ENCODE results near the gene CD9. TPM values are rescaled to one million over a fixed set of nuclear protein-coding genes. Genes with fewer than 3 reads are reported as not detected.
A peak's percentile ranks its signal among the peaks of the same experiment; 100 is the strongest.

The CD9 gene
- total RNA-seq, 4 donors from 2014 or later: 349 to 416 (median 399) TPM

DNA sequence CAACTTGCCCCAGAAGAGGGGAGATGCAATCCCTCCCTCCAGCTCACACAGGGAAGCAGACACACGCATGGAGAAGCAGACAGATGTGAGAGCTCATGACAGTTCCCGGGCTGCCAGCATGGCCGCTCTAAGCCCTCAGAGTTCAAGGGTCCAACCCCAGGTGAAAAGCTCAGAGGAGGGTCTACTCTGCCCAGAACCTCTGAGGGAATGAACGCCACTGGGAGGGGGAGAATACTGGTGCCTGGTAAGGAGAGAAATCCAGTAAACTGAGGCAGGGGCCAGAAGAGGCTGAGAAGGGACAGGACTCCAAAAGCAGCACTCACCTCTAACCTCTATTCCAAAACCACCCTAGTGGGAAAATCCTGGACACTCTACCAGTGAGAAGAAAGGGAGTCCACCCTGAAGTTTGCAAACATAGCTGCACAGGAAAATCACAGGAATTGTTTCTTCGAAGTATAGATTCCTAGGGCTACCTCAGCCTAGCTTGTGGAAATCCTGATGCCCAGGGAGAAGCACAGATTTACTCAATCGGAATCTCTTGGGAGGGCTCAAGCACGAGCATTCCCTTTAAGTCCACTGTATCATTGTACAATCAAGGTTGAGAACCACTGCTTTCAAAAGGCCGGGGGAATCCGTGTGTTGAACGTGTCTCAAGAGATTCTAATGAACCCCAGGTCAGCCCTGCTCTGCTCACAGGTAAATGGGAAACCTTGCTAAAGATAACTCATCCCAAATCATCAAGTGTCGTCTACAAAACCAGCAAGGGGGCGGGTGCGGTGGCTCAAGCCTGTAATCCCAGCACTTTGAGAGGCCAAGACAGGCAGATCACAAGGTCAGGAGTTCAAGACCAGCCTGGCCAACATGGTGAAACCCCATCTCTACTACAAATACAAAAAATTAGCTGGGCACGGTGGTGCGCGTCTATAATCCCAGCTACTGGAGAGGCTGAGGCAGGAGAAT, 76.0 kb downstream of the CD9 start:
- Histone ChIP-seq H3K4me3 (no peak overlapping the region), H3K9me3 (no peaks in the 10 kb centered on the region), H3K27ac (replicated peaks in 1 of 4) (peak overlapping the region in 1 of 4 donors; percentile 28), H3K36me3 (no peaks in the 10 kb centered on the region), H3K27me3 (no peaks in the 10 kb centered on the region), H3K4me1 (peaks cover 50 to 71% (median 63%) of the 10 kb centered on the region in 4 donors)
- no peak for TF ChIP-seq POLR2AphosphoS5 (IDR thresholded peaks at IDR 0.05)
- intact Hi-C loops (cut with DNase I): loop anchor here (2.0 kb wide), 1 partner anchor 45 kb away; no protein-coding TSS in a partner anchor
- 76% methylated on average over 16 of the region's 16 CpGs for WGBS
- no peak for DNase-seq (ENCODE audit: extremely low spot score)

GRCh38 chr12:6276956-6277620, 76.9 kb downstream of the CD9 start:
- 66% methylated on average over 7 of the region's 7 CpGs for WGBS
- Histone ChIP-seq H3K9me3 (no peaks in the 10 kb centered on the region), H3K36me3 (no peaks in the 10 kb centered on the region), H3K27me3 (no peaks in the 10 kb centered on the region), H3K4me1 (peaks cover 50 to 71% (median 63%) of the 10 kb centered on the region in 4 donors), H3K27ac (replicated peaks in 1 of 4) (peak overlapping the region; percentile 88 to 95 (median 94)), H3K4me3 (no peak overlapping the region)
- TF ChIP-seq POLR2AphosphoS5 (IDR thresholded peaks at IDR 0.05) (no peak), EP300 (IDR thresholded peaks at IDR 0.05) (no peak), POLR2A (IDR thresholded peaks at IDR 0.05; ENCODE audit: low read depth) (no peak)
- TF ChIP-seq, protein P1, sequence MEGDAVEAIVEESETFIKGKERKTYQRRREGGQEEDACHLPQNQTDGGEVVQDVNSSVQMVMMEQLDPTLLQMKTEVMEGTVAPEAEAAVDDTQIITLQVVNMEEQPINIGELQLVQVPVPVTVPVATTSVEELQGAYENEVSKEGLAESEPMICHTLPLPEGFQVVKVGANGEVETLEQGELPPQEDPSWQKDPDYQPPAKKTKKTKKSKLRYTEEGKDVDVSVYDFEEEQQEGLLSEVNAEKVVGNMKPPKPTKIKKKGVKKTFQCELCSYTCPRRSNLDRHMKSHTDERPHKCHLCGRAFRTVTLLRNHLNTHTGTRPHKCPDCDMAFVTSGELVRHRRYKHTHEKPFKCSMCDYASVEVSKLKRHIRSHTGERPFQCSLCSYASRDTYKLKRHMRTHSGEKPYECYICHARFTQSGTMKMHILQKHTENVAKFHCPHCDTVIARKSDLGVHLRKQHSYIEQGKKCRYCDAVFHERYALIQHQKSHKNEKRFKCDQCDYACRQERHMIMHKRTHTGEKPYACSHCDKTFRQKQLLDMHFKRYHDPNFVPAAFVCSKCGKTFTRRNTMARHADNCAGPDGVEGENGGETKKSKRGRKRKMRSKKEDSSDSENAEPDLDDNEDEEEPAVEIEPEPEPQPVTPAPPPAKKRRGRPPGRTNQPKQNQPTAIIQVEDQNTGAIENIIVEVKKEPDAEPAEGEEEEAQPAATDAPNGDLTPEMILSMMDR (IDR thresholded peaks at IDR 0.05): no peak
- no peak for DNase-seq (ENCODE audit: extremely low spot score)
- intact Hi-C loops (cut with DNase I): loop anchor here (2.0 kb wide), 1 partner anchor 46 kb away; no protein-coding TSS in a partner anchor

- H3K9me3 ChIP-seq: no peaks in the 10 kb centered on the region
- TF ChIP-seq, protein P1 (IDR thresholded peaks at IDR 0.05): peak in 1 of 3 experiments; percentile 7
- TF ChIP-seq EP300 (IDR thresholded peaks at IDR 0.05) (no peak), POLR2AphosphoS5 (IDR thresholded peaks at IDR 0.05) (peak in 1 of 2 donors; percentile 35), POLR2A (IDR thresholded peaks at IDR 0.05; ENCODE audit: low read depth) (no peak)
- WGBS: 29% methylated on average over 10 of the region's 15 CpGs
- peak overlapping the region; percentile 57 to 62 (median 61) for H3K4me3 ChIP-seq
- peak overlapping the region; percentile 88 to 95 (median 94) for H3K27ac ChIP-seq (replicated peaks in 1 of 4)
- no peak for DNase-seq (ENCODE audit: extremely low spot score)
- H3K4me1 ChIP-seq: peaks cover 50 to 62% (median 55%) of the 10 kb centered on the region in 4 donors
- H3K27me3 ChIP-seq: no peaks in the 10 kb centered on the region
- no peaks in the 10 kb centered on the region for H3K36me3 ChIP-seq
- intact Hi-C loops (cut with DNase I): loop anchor here (2.0 kb wide), 1 partner anchor 47 kb away; no protein-coding TSS in a partner anchor
These were observed 77.8 kb downstream of the CD9 start for GRCh38 chr12:6277982-6278438.

- Histone ChIP-seq H3K9me3 (no peaks in the 10 kb centered on the region), H3K27ac (replicated peaks in 1 of 4) (peak overlapping the region; percentile 88 to 95 (median 94)), H3K27me3 (no peaks in the 10 kb centered on the region), H3K4me3 (peak overlapping the region; percentile 57 to 62 (median 61)), H3K36me3 (no peaks in the 10 kb centered on the region), H3K4me1 (peaks cover 45 to 56% (median 49%) of the 10 kb centered on the region in 4 donors)
- WGBS: 21% methylated on average over 41 of the region's 88 CpGs
- intact Hi-C loops (cut with DNase I): loop anchor here (1.0 kb wide), 1 partner anchor 80 kb away; no protein-coding TSS in a partner anchor
- no peak for TF ChIP-seq EP300 (IDR thresholded peaks at IDR 0.05)
- TF ChIP-seq, protein P1 (IDR thresholded peaks at IDR 0.05): peak; percentile 99 to 100 (median 99)
- no peak for TF ChIP-seq POLR2A (IDR thresholded peaks at IDR 0.05; ENCODE audit: low read depth)
- TF ChIP-seq POLR2AphosphoS5 (IDR thresholded peaks at IDR 0.05): peak; percentile 77 to 85
- no peak for DNase-seq (ENCODE audit: extremely low spot score)
These were observed 78.4 kb downstream of the CD9 start for GRCh38 chr12:6278439-6279255.

All from esophagus muscularis mucosa (tissue), 4 donors.